Peyer's patch (tissue), 4 donors: ENCODE results near the gene SLX4IP. TPM values are rescaled to one million over a fixed set of nuclear protein-coding genes. Genes with fewer than 3 reads are reported as not detected.

Experiments used
- DNase-seq, 3 donors: peaks; one replicate each; pipeline ENCODE4 v3.0.0-alpha.2; 2017 to 2019
- H3K27ac ChIP-seq, 4 donors: fragments of 200-600 bp; sonication (generic); one replicate each; pipeline ENCODE4 v1.5.1; 2016 to 2019
- H3K27me3 ChIP-seq, 2 donors: fragments of 200-600 bp; sonication (generic); one replicate each; pipeline ENCODE4 v1.5.1; 2019
- H3K36me3 ChIP-seq, 3 donors: fragments of 200-600 bp; sonication (generic); one replicate each; pipeline ENCODE4 v1.5.1; 2016 to 2019
- H3K4me1 ChIP-seq, 4 donors: fragments of 200-600 bp; sonication (generic); one replicate each; pipeline ENCODE4 v1.5.1; 2016 to 2019
- H3K4me3 ChIP-seq, 4 donors: fragments of 200-600 bp; sonication (generic); 1 replicate in 3 of 4; 2 replicates in 1 of 4; pipeline ENCODE4 v1.5.1; 2016 to 2019; ENCODE audit warnings: mild to moderate bottlenecking in 1 of 4
- H3K9me3 ChIP-seq, 4 donors: fragments of 200-600 bp; sonication (generic); one replicate each; pipeline ENCODE4 v1.5.1; 2016 to 2019; ENCODE audit warnings: mild to moderate bottlenecking in 1 of 4
- POLR2A ChIP-seq, 2 donors: fragments of 450-650 bp; IDR thresholded peaks; one replicate each; pipeline ENCODE4 v1.5.1; 2017; ENCODE audit warnings: antibody characterized with exemption in 2 of 2, mild to moderate bottlenecking in 2 of 2, moderate library complexity in 2 of 2
- total RNA-seq, 4 donors: library from RNA; depleted of rRNA; stranded (reverse); fragments of >200 nt; gene quantifications; one replicate each; pipeline ENCODE4 v1.1.0, GENCODE V29; 2016
- TF ChIP-seq, protein P1 (sequence below), 6 experiments: fragments of 450-650 bp in 4 of 6; fragments of 200-600 bp in 2 of 6; sonication (generic) in 1 of 6; IDR thresholded peaks; one replicate each; pipeline ENCODE4 v1.5.1; 2017 to 2019; ENCODE audit warnings: antibody characterized with exemption in 6 of 6, mild to moderate bottlenecking in 3 of 6, moderate library complexity in 1 of 6

SLX4IP gene
- total RNA-seq, 4 donors from 2014 or later: 6.1 to 9.0 (median 7.9) TPM

DNA sequence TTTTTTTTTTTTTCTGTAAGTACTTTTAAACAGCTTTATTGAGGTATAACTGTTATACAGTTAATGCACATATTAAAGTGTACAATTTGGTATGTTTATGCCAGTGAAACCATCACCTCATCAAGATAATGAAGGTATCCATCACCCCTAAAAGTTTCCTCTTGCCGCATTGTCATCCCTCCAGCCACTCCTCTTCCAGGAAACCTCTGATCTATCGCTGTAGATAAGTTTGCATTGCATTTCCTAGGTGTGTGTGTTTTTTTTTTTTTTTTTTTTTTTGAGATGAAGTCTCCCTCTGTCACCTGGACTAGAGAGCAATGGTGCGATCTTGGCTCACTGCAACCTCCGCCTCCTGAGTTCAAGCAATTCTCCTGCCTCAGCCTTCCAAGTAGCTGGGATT, 3.1 kb downstream of the SLX4IP start:
- H3K27ac ChIP-seq: no peak overlapping the region

GRCh38 chr20:10443936-10444335, 8.8 kb downstream of the SLX4IP start:
- TF ChIP-seq, protein P1, sequence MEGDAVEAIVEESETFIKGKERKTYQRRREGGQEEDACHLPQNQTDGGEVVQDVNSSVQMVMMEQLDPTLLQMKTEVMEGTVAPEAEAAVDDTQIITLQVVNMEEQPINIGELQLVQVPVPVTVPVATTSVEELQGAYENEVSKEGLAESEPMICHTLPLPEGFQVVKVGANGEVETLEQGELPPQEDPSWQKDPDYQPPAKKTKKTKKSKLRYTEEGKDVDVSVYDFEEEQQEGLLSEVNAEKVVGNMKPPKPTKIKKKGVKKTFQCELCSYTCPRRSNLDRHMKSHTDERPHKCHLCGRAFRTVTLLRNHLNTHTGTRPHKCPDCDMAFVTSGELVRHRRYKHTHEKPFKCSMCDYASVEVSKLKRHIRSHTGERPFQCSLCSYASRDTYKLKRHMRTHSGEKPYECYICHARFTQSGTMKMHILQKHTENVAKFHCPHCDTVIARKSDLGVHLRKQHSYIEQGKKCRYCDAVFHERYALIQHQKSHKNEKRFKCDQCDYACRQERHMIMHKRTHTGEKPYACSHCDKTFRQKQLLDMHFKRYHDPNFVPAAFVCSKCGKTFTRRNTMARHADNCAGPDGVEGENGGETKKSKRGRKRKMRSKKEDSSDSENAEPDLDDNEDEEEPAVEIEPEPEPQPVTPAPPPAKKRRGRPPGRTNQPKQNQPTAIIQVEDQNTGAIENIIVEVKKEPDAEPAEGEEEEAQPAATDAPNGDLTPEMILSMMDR (IDR thresholded peaks at IDR 0.05): no peak
- TF ChIP-seq POLR2A (IDR thresholded peaks at IDR 0.05): no peak
- Histone ChIP-seq H3K9me3 (no peaks in the 10 kb centered on the region), H3K4me1 (no peaks in the 10 kb centered on the region), H3K4me3 (no peak overlapping the region), H3K27me3 (no peaks in the 10 kb centered on the region), H3K27ac (no peak overlapping the region), H3K36me3 (no peaks in the 10 kb centered on the region)
- no peak for DNase-seq

More for the DNA sequence above, 3.1 kb downstream of the SLX4IP start:
- no peak for DNase-seq
- no peak for TF ChIP-seq POLR2A (IDR thresholded peaks at IDR 0.05)
- TF ChIP-seq, protein P1 (IDR thresholded peaks at IDR 0.05): no peak
- no peaks in the 10 kb centered on the region for H3K27me3 ChIP-seq
- H3K36me3 ChIP-seq: no peaks in the 10 kb centered on the region
- H3K9me3 ChIP-seq: no peaks in the 10 kb centered on the region
- peaks cover 0 to 6% (median 0%) of the 10 kb centered on the region in 4 donors for H3K4me1 ChIP-seq
- H3K4me3 ChIP-seq: no peak overlapping the region

DNA sequence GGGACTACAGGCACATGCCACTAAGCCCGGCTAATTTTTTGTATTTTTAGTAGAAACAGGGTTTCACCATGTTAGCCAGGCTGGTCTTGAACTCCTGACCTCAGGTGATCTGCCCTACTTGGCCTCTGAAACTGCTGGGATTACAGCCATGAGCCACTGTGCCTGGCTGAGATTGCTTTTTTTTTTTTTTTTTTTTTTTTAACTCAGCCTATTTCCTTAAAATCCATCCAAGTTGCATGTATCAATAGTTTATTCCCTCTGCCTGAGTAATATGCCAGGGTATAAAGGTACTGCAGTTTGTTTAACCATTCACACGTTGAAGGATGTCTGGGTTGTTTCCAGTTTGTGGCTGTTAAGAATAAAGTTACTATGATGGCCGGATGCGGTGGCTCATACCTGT, 10.7 kb downstream of the SLX4IP start:
- TF ChIP-seq, protein P1 (IDR thresholded peaks at IDR 0.05): no peak
- H3K4me3 ChIP-seq: no peak overlapping the region
- H3K36me3 ChIP-seq: no peaks in the 10 kb centered on the region
- no peaks in the 10 kb centered on the region for H3K9me3 ChIP-seq
- DNase-seq: no peak
- no peaks in the 10 kb centered on the region for H3K4me1 ChIP-seq
- H3K27me3 ChIP-seq: no peaks in the 10 kb centered on the region
- no peak overlapping the region for H3K27ac ChIP-seq

GRCh38 chr20:10447028-10447427, 11.9 kb downstream of the SLX4IP start:
- no peaks in the 10 kb centered on the region for H3K4me1 ChIP-seq
- no peak overlapping the region for H3K4me3 ChIP-seq
- no peaks in the 10 kb centered on the region for H3K9me3 ChIP-seq
- TF ChIP-seq, protein P1 (IDR thresholded peaks at IDR 0.05): peak in 2 of 6 experiments; percentile 4 to 9
- no peak for TF ChIP-seq POLR2A (IDR thresholded peaks at IDR 0.05)
- peak in 2 of 3 donors; percentile 47 to 59 for DNase-seq
- H3K36me3 ChIP-seq: no peaks in the 10 kb centered on the region
- H3K27me3 ChIP-seq: no peaks in the 10 kb centered on the region
- H3K27ac ChIP-seq: no peak overlapping the region

DNA sequence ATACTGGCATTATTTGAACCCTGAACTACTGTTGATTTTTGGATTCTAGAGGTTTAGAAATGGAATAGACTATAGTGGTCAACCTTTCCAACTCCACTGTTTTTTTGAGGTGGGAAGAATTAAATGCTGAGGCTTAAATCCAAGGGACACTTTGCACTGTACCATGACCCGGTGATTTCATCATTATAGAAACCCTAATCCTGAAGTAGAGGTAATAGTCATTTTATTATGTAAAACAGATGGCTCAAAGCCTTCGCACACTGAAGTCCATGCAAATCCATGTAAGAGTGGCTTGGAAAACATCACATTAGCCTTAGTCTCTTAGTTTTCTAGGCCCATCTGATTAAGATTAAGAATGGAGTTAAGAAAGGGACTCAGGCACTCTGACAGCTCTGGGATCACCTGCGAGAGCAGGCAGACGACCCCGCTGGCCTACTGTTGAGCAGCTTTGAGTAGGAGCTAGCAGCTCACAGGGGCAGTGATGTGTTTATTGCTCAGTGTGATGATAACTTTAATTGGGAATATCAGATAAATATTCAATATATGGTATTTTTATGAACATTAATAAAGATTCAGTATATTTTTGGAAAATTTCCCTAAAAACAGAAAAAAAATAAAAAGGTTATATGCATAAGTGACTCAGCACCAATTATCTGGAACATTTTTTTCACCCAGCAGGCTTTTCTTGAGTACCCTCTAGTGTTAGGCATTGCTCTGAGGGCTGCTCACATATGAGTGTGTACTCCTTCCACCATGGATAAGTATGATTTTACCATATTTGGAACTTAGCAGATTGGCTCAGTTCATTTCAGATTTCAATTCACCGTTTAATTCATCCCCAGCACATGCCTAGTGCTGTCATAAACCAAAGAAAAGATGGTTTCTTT, 13.4 kb downstream of the SLX4IP start:
- Histone ChIP-seq H3K4me3 (no peak overlapping the region), H3K27me3 (no peaks in the 10 kb centered on the region), H3K36me3 (no peaks in the 10 kb centered on the region), H3K27ac (no peak overlapping the region), H3K9me3 (no peaks in the 10 kb centered on the region), H3K4me1 (no peaks in the 10 kb centered on the region)
- TF ChIP-seq, protein P1 (IDR thresholded peaks at IDR 0.05): no peak
- no peak for TF ChIP-seq POLR2A (IDR thresholded peaks at IDR 0.05)
- DNase-seq: no peak
